H9 (cell line): Measurements from ENCODE around the gene RICTOR. TPM values are rescaled to one million over a fixed set of nuclear protein-coding genes. Genes with fewer than 3 reads are reported as not detected.
A peak's percentile ranks its signal among the peaks of the same experiment; 100 is the strongest.

Experiments
- DNase-seq: peaks from one replicate; pipeline ENCODE4 v3.0.0-alpha.2; 2017
- H2AFZ ChIP-seq: one replicate; pipeline ENCODE4 v1.6.1; 2013; ENCODE audit warnings: mild to moderate bottlenecking, low read length, control low read depth, moderate library complexity
- H2AK5ac ChIP-seq: 2 replicates; pipeline ENCODE4 v1.6.1; 2013; ENCODE audit warnings: low read length, control low read depth, mixed read lengths; ENCODE audit not compliant: insufficient read length
- H2BK120ac ChIP-seq: one replicate; pipeline ENCODE4 v1.6.1; 2013; ENCODE audit warnings: low read depth, mild to moderate bottlenecking, low read length, control low read depth, inconsistent platforms; ENCODE audit not compliant: poor library complexity, severe bottlenecking
- H2BK12ac ChIP-seq: 2 replicates; pipeline ENCODE4 v1.6.1; 2013; ENCODE audit warnings: low read length, control low read depth, mixed read lengths, low read depth; ENCODE audit not compliant: insufficient read length
- H2BK15ac ChIP-seq: 2 replicates; pipeline ENCODE4 v1.6.1; 2013; ENCODE audit warnings: low read depth, low read length, control low read depth
- H2BK20ac ChIP-seq: one replicate; pipeline ENCODE4 v1.6.1; 2013; ENCODE audit warnings: low read depth, mild to moderate bottlenecking, low read length, control low read depth, inconsistent platforms; ENCODE audit not compliant: poor library complexity, severe bottlenecking
- H2BK5ac ChIP-seq: 2 replicates; pipeline ENCODE4 v1.6.1; 2013; ENCODE audit warnings: low read length, control low read depth, mixed read lengths; ENCODE audit not compliant: insufficient read length
- H3K14ac ChIP-seq: 2 replicates; pipeline ENCODE4 v1.6.1; 2013; ENCODE audit warnings: low read length, control low read depth; ENCODE audit not compliant: insufficient read depth
- H3K18ac ChIP-seq: 2 replicates; pipeline ENCODE4 v1.6.1; 2013; ENCODE audit warnings: low read depth, mild to moderate bottlenecking, mixed read lengths, low read length, control low read depth; ENCODE audit not compliant: insufficient read length
- H3K23ac ChIP-seq: 2 replicates; pipeline ENCODE4 v1.6.1; 2013; ENCODE audit warnings: low read length, control low read depth, mixed read lengths, low read depth; ENCODE audit not compliant: insufficient read length
- H3K23me2 ChIP-seq: 2 replicates; pipeline ENCODE4 v1.6.1; 2013; ENCODE audit warnings: low read depth, mild to moderate bottlenecking, mixed read lengths, low read length, control low read depth; ENCODE audit not compliant: insufficient read length, poor library complexity, severe bottlenecking
- H3K27ac ChIP-seq: 2 replicates; pipeline ENCODE4 v1.5.1; 2013; ENCODE audit warnings: low read length, control low read depth, mixed read lengths, low read depth; ENCODE audit not compliant: insufficient read length
- H3K27me3 ChIP-seq: 2 replicates; pipeline ENCODE4 v1.6.1; 2013; ENCODE audit warnings: low read length, control low read depth, inconsistent platforms; ENCODE audit not compliant: insufficient read depth
- H3K4ac ChIP-seq: 2 replicates; pipeline ENCODE4 v1.6.1; 2013; ENCODE audit warnings: low read depth, mild to moderate bottlenecking, control low read depth, inconsistent platforms, low read length, moderate library complexity
- H3K4me1 ChIP-seq: 2 replicates; pipeline ENCODE4 v1.6.1; 2013; ENCODE audit warnings: low read length, control low read depth, inconsistent platforms; ENCODE audit not compliant: insufficient read depth
- H3K4me2 ChIP-seq: 2 replicates; pipeline ENCODE4 v1.6.1; 2013; ENCODE audit warnings: low read length, control low read depth, mixed read lengths; ENCODE audit not compliant: insufficient read length, insufficient read depth
- H3K56ac ChIP-seq: 2 replicates; pipeline ENCODE4 v1.6.1; 2013; ENCODE audit warnings: low read depth, mild to moderate bottlenecking, mixed read lengths, low read length, control low read depth; ENCODE audit not compliant: insufficient read length
- H3K79me1 ChIP-seq: 2 replicates; pipeline ENCODE4 v1.6.1; 2013; ENCODE audit warnings: low read depth, mild to moderate bottlenecking, moderate library complexity, low read length, control low read depth, inconsistent platforms; ENCODE audit not compliant: insufficient read depth, poor library complexity, severe bottlenecking
- H3K79me2 ChIP-seq: 2 replicates; pipeline ENCODE4 v1.6.1; 2013; ENCODE audit warnings: low read length, control low read depth, inconsistent platforms; ENCODE audit not compliant: insufficient read depth
- H3K9ac ChIP-seq: 2 replicates; pipeline ENCODE4 v1.6.1; 2013; ENCODE audit warnings: low read length, control low read depth, mixed read lengths; ENCODE audit not compliant: insufficient read length; ENCODE audit errors: extremely low read depth
- H3K9me3 ChIP-seq: one replicate; pipeline ENCODE4 v1.6.1; 2013; ENCODE audit warnings: low read depth, low read length, inconsistent platforms; ENCODE audit not compliant: control insufficient read depth
- H3T11ph ChIP-seq: one replicate; pipeline ENCODE4 v1.6.1; 2013; ENCODE audit warnings: mild to moderate bottlenecking, low read length, control low read depth, inconsistent platforms
- H4K20me1 ChIP-seq: one replicate; pipeline ENCODE4 v1.6.1; 2013; ENCODE audit not compliant: control insufficient read depth, insufficient read length, insufficient read depth
- H4K5ac ChIP-seq: 2 replicates; pipeline ENCODE4 v1.6.1; 2013; ENCODE audit warnings: low read depth, mild to moderate bottlenecking, mixed read lengths, low read length, control low read depth; ENCODE audit not compliant: insufficient read length
- H4K8ac ChIP-seq: replicated peaks from 2 replicates; pipeline ENCODE4 v1.6.1; 2013; ENCODE audit warnings: low read length, control low read depth, mixed read lengths, low read depth; ENCODE audit not compliant: insufficient read length
- H4K91ac ChIP-seq: 2 replicates; pipeline ENCODE4 v1.6.1; 2013; ENCODE audit warnings: low read depth, mild to moderate bottlenecking, moderate library complexity, mixed read lengths, low read length, control low read depth; ENCODE audit not compliant: insufficient read length
- H3K27ac Mint-ChIP-seq, 3 experiments: 2 replicates in 2 of 3; 3 replicates in 1 of 3; pipeline ENCODE4 v1.8.0; 2020 to 2021; ENCODE audit warnings: mixed read lengths in 3 of 3, mild to moderate bottlenecking in 1 of 3, moderate library complexity in 1 of 3
- H3K27me3 Mint-ChIP-seq: 2 replicates; pipeline ENCODE4 v1.8.0; 2021; ENCODE audit warnings: low read depth, mild to moderate bottlenecking, moderate library complexity, mixed read lengths
- H3K36me3 Mint-ChIP-seq, 3 experiments: 2 replicates in 2 of 3; 3 replicates in 1 of 3; pipeline ENCODE4 v1.8.0; 2020 to 2021; ENCODE audit warnings: low read depth in 3 of 3, mixed read lengths in 3 of 3; ENCODE audit not compliant: insufficient read depth in 1 of 3
- H3K4me1 Mint-ChIP-seq, 2 experiments: 2 replicates each; pipeline ENCODE4 v1.8.0; 2020; ENCODE audit warnings: mixed read lengths in 2 of 2
- H3K4me3 Mint-ChIP-seq, 2 experiments: 2 replicates in 1 of 2; 3 replicates in 1 of 2; pipeline ENCODE4 v1.8.0; 2020 to 2021; ENCODE audit warnings: mild to moderate bottlenecking in 2 of 2, mixed read lengths in 2 of 2, moderate library complexity in 1 of 2
- H3K9me3 Mint-ChIP-seq, 2 experiments: 2 replicates in 1 of 2; 3 replicates in 1 of 2; pipeline ENCODE4 v1.8.0; 2020; ENCODE audit warnings: mild to moderate bottlenecking in 2 of 2, mixed read lengths in 2 of 2, moderate library complexity in 1 of 2
- CTCF ChIP-seq: fragments of 200-600 bp; sonication (generic); conservative IDR thresholded peaks from 3 replicates; pipeline ENCODE4 v1.8.0; 2021; ENCODE audit warnings: antibody characterized with exemption, mild to moderate bottlenecking
- WGBS: extraction: QIAGEN DNeasy Blood & Tissue Kit; methylation state at CpG from one replicate; pipeline ENCODE4 v1.1.7; 2013; ENCODE audit warnings: missing lambda C conversion rate, low lambda C conversion rate, mixed read lengths; ENCODE audit not compliant: insufficient read length; ENCODE audit errors: extremely low coverage; 5-methylcytosine and 5-hydroxymethylcytosine counted together
- total RNA-seq: library from RNA; stranded (reverse); gene quantifications from 2 replicates; pipeline ENCODE4 v1.2.1, GENCODE V29; 2021

Gene RICTOR
- total RNA-seq, 1 experiment from 2014 or later: 20.9 TPM

- Histone ChIP-seq H2BK5ac (no peak overlapping the region), H3K4me1 (peaks cover 13% of the 10 kb centered on the region), H3K27ac (no peak overlapping the region), H2BK20ac (no peak overlapping the region), H3T11ph (no peak overlapping the region), H3K56ac (no peak overlapping the region), H3K23ac (no peak overlapping the region), H4K91ac (no peak overlapping the region), H3K79me1 (no peaks in the 10 kb centered on the region), H3K14ac (no peak overlapping the region), H3K23me2 (no peaks in the 10 kb centered on the region), H3K4ac (no peak overlapping the region), H2BK120ac (no peak overlapping the region), H2AFZ (no peak overlapping the region), H4K5ac (no peak overlapping the region), H3K79me2 (peaks cover 2% of the 10 kb centered on the region; the same call in 1 of the 2 replicates), H2AK5ac (no peak overlapping the region), H4K8ac (no peak overlapping the region), H2BK15ac (no peak overlapping the region), H3K4me2 (no peak overlapping the region), H3K27me3 (no peaks in the 10 kb centered on the region), H3K18ac (no peak overlapping the region), H4K20me1 (no peaks in the 10 kb centered on the region), H3K9me3 (no peaks in the 10 kb centered on the region), H2BK12ac (no peak overlapping the region), H3K9ac (no peak overlapping the region)
- no CpG with 5 or more reads among the region's 7 CpGs for WGBS
- no peak for TF ChIP-seq CTCF
- peaks cover 17 to 31% (median 30%) of the 10 kb centered on the region in 3 experiments for H3K36me3 Mint-ChIP-seq
- H3K27ac Mint-ChIP-seq: no peak overlapping the region
- peaks cover 13 to 14% of the 10 kb centered on the region in 2 experiments for H3K9me3 Mint-ChIP-seq
- H3K4me3 Mint-ChIP-seq: no peak overlapping the region
- H3K27me3 Mint-ChIP-seq: no peaks in the 10 kb centered on the region
- DNase-seq: peak; percentile 33
- peaks cover 35 to 37% of the 10 kb centered on the region in 2 experiments for H3K4me1 Mint-ChIP-seq
These were observed 50.2 kb downstream of the RICTOR start for GRCh38 chr5:39024005-39024404.
